ENCODE data around the gene MAMDC4. TPM values are rescaled to one million over a fixed set of nuclear protein-coding genes. Genes with fewer than 3 reads are reported as not detected.

MAMDC4 gene
- total and polyA plus RNA-seq, 2 of the 13 experiments (the other 11 are each of a cell fraction or from before 2014, with no cell fraction given): 6.0 to 6.8 TPM

DNA sequence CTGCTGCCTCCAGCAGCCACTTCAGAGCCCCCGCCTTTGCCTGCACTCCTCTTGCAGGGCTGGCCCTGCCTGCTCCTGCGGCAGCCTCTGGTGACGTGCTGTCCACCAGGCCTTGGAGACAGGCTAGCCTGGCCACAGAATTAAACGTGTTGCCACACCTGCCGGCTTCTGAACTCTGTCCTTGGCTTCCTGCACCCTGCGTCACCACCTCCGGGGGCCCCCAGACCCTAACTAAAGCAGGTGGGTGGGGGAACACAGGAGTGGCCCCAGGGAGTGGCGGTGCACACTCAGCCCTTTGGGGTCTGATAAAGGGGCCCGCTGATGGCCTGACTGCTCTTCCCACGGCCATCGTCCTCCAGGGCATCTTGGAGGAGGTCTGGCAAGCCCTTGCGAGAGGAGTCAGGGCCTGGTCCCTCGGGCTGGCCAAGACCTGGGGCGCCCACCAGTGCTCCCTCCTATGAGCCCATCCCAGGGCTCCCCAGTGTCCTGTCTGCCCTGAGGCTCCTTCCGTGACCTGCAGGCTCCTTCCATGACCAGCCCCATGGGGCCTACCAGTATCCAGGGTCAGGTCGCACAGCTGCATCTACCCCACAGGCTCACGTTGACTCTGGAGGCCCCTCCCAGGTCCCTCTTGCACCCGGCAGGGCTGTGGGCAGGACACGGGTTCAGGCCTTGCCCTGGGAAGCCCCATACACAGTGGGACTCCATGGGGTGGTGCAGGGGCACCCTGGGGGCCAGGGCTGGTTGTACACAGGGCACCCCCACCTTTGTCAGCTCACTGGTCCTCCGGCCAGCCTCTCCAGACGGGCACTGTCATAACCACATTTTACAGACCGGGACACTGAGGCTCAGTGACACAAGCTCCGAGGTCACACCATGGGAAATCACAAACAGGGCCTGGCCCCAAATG, 1.0 kb upstream of the MAMDC4 start (continued):
- TF ChIP-seq TOPORS (CRISPR knock-in tag; IDR thresholded peaks at IDR 0.05) (no peak), AKAP8 (CRISPR knock-in tag; IDR thresholded peaks at IDR 0.05) (peak; percentile 83), ZNF264 (CRISPR knock-in tag; IDR thresholded peaks at IDR 0.05) (no peak), NAIF1 (CRISPR knock-in tag; IDR thresholded peaks at IDR 0.05; ENCODE audit: borderline replicate concordance) (no peak), ZNF792 (CRISPR knock-in tag; IDR thresholded peaks at IDR 0.05) (no peak), RBFOX2 (IDR thresholded peaks at IDR 0.05; ENCODE audit: low read depth, low read length) (peak; percentile 64; the same call in 1 of the 2 replicates), ZNF788 (CRISPR knock-in tag; IDR thresholded peaks at IDR 0.05; ENCODE audit: borderline replicate concordance) (no peak), ZNF577 (CRISPR knock-in tag; IDR thresholded peaks at IDR 0.05; ENCODE audit: borderline replicate concordance, low read depth) (no peak), CREM (IDR thresholded peaks at IDR 0.05) (no peak), CREM (CRISPR knock-in tag; IDR thresholded peaks at IDR 0.05) (no peak), SIX4 (CRISPR knock-in tag; IDR thresholded peaks at IDR 0.05) (no peak), PAX8 (CRISPR knock-in tag; IDR thresholded peaks at IDR 0.05; ENCODE audit: borderline replicate concordance) (no peak), SP2 (CRISPR knock-in tag; IDR thresholded peaks at IDR 0.05) (no peak)
- TF ChIP-seq, protein P1, sequence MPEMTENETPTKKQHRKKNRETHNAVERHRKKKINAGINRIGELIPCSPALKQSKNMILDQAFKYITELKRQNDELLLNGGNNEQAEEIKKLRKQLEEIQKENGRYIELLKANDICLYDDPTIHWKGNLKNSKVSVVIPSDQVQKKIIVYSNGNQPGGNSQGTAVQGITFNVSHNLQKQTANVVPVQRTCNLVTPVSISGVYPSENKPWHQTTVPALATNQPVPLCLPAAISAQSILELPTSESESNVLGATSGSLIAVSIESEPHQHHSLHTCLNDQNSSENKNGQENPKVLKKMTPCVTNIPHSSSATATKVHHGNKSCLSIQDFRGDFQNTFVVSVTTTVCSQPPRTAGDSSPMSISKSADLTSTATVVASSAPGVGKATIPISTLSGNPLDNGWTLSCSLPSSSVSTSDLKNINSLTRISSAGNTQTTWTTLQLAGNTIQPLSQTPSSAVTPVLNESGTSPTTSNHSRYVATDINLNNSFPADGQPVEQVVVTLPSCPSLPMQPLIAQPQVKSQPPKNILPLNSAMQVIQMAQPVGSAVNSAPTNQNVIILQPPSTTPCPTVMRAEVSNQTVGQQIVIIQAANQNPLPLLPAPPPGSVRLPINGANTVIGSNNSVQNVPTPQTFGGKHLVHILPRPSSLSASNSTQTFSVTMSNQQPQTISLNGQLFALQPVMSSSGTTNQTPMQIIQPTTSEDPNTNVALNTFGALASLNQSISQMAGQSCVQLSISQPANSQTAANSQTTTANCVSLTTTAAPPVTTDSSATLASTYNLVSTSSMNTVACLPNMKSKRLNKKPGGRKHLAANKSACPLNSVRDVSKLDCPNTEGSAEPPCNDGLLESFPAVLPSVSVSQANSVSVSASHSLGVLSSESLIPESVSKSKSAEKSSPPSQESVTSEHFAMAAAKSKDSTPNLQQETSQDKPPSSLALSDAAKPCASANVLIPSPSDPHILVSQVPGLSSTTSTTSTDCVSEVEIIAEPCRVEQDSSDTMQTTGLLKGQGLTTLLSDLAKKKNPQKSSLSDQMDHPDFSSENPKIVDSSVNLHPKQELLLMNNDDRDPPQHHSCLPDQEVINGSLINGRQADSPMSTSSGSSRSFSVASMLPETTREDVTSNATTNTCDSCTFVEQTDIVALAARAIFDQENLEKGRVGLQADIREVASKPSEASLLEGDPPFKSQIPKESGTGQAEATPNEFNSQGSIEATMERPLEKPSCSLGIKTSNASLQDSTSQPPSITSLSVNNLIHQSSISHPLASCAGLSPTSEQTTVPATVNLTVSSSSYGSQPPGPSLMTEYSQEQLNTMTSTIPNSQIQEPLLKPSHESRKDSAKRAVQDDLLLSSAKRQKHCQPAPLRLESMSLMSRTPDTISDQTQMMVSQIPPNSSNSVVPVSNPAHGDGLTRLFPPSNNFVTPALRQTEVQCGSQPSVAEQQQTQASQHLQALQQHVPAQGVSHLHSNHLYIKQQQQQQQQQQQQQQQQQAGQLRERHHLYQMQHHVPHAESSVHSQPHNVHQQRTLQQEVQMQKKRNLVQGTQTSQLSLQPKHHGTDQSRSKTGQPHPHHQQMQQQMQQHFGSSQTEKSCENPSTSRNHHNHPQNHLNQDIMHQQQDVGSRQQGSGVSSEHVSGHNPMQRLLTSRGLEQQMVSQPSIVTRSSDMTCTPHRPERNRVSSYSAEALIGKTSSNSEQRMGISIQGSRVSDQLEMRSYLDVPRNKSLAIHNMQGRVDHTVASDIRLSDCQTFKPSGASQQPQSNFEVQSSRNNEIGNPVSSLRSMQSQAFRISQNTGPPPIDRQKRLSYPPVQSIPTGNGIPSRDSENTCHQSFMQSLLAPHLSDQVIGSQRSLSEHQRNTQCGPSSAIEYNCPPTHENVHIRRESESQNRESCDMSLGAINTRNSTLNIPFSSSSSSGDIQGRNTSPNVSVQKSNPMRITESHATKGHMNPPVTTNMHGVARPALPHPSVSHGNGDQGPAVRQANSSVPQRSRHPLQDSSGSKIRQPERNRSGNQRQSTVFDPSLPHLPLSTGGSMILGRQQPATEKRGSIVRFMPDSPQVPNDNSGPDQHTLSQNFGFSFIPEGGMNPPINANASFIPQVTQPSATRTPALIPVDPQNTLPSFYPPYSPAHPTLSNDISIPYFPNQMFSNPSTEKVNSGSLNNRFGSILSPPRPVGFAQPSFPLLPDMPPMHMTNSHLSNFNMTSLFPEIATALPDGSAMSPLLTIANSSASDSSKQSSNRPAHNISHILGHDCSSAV (CRISPR knock-in tag; IDR thresholded peaks at IDR 0.05; ENCODE audit: borderline replicate concordance): no peak
- TF ChIP-seq, protein P2, sequence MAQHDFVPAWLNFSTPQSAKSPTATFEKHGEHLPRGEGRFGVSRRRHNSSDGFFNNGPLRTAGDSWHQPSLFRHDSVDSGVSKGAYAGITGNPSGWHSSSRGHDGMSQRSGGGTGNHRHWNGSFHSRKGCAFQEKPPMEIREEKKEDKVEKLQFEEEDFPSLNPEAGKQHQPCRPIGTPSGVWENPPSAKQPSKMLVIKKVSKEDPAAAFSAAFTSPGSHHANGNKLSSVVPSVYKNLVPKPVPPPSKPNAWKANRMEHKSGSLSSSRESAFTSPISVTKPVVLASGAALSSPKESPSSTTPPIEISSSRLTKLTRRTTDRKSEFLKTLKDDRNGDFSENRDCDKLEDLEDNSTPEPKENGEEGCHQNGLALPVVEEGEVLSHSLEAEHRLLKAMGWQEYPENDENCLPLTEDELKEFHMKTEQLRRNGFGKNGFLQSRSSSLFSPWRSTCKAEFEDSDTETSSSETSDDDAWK (CRISPR knock-in tag; IDR thresholded peaks at IDR 0.05): no peak
- TF ChIP-seq, protein P3, sequence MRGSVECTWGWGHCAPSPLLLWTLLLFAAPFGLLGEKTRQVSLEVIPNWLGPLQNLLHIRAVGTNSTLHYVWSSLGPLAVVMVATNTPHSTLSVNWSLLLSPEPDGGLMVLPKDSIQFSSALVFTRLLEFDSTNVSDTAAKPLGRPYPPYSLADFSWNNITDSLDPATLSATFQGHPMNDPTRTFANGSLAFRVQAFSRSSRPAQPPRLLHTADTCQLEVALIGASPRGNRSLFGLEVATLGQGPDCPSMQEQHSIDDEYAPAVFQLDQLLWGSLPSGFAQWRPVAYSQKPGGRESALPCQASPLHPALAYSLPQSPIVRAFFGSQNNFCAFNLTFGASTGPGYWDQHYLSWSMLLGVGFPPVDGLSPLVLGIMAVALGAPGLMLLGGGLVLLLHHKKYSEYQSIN (CRISPR knock-in tag; IDR thresholded peaks at IDR 0.05; ENCODE audit: borderline replicate concordance): no peak
- TF ChIP-seq, protein P4, sequence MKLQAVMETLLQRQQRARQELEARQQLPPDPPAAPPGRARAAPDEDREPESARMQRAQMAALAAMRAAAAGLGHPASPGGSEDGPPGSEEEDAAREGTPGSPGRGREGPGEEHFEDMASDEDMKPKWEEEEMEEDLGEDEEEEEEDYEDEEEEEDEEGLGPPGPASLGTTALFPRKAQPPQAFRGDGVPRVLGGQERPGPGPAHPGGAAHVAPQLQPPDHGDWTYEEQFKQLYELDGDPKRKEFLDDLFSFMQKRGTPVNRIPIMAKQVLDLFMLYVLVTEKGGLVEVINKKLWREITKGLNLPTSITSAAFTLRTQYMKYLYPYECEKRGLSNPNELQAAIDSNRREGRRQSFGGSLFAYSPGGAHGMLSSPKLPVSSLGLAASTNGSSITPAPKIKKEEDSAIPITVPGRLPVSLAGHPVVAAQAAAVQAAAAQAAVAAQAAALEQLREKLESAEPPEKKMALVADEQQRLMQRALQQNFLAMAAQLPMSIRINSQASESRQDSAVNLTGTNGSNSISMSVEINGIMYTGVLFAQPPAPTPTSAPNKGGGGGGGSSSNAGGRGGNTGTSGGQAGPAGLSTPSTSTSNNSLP (IDR thresholded peaks at IDR 0.05; ENCODE audit: low read depth, low read length): no peak
